KMS-11 (cell line): ENCODE results near the gene CNPPD1.

Experiments used
- H2AFZ ChIP-seq: fragments of 200-600 bp; sonication (generic); 2 replicates; pipeline ENCODE4 v1.6.1; 2016; ENCODE audit warnings: antibody characterized with exemption, mixed run types, low read depth
- H3K27ac ChIP-seq: fragments of 200-600 bp; sonication (generic); 2 replicates; pipeline ENCODE4 v1.6.1; 2016; ENCODE audit warnings: mild to moderate bottlenecking, mixed run types
- H3K27me3 ChIP-seq: fragments of 200-600 bp; sonication (generic); 2 replicates; pipeline ENCODE4 v1.6.1; 2017; ENCODE audit warnings: mild to moderate bottlenecking, low read depth, mixed run types, moderate library complexity; ENCODE audit not compliant: insufficient read depth
- H3K36me3 ChIP-seq: fragments of 200-600 bp; sonication (generic); 2 replicates; pipeline ENCODE4 v1.6.1; 2017; ENCODE audit warnings: mild to moderate bottlenecking, mixed run types; ENCODE audit not compliant: insufficient read depth
- H3K4me1 ChIP-seq: fragments of 200-600 bp; sonication (generic); 2 replicates; pipeline ENCODE4 v1.6.1; 2016; ENCODE audit warnings: mild to moderate bottlenecking, low read depth, mixed run types; ENCODE audit not compliant: poor library complexity, severe bottlenecking
- H3K4me2 ChIP-seq: fragments of 200-600 bp; sonication (generic); 2 replicates; pipeline ENCODE4 v1.7.0; 2016; ENCODE audit warnings: mild to moderate bottlenecking, mixed run types
- H3K4me3 ChIP-seq: fragments of 200-600 bp; sonication (generic); IDR thresholded peaks from 2 replicates; pipeline ENCODE4 v1.6.1; 2017; ENCODE audit warnings: low read depth, low read length, mixed read lengths; ENCODE audit not compliant: insufficient read depth
- H3K79me2 ChIP-seq: fragments of 200-600 bp; sonication (generic); 2 replicates; pipeline ENCODE4 v1.6.1; 2016; ENCODE audit warnings: low read depth, mixed run types; ENCODE audit not compliant: insufficient read depth
- H3K9ac ChIP-seq: fragments of 200-600 bp; sonication (generic); 2 replicates; pipeline ENCODE4 v1.6.1; 2016; ENCODE audit warnings: mild to moderate bottlenecking, mixed run types
- H4K20me1 ChIP-seq: fragments of 200-600 bp; sonication (generic); 2 replicates; pipeline ENCODE4 v1.6.1; 2016; ENCODE audit warnings: mild to moderate bottlenecking, mixed run types; ENCODE audit not compliant: insufficient read depth
- CTCF ChIP-seq: fragments of 200-600 bp; sonication (generic); conservative IDR thresholded peaks from 2 replicates; pipeline ENCODE4 v1.6.1; 2017; ENCODE audit warnings: low read depth, mild to moderate bottlenecking, antibody characterized with exemption, low read length, moderate library complexity, mixed read lengths

The CNPPD1 gene

GRCh38 chr2:219131744-219132143 is 45.0 kb downstream of the CNPPD1 start:
- Histone ChIP-seq H3K27me3 (no peaks in the 10 kb centered on the region), H3K4me1 (no peaks in the 10 kb centered on the region), H3K4me2 (no peak overlapping the region), H4K20me1 (no peaks in the 10 kb centered on the region), H3K79me2 (no peaks in the 10 kb centered on the region), H3K27ac (no peak overlapping the region), H3K9ac (no peak overlapping the region), H3K36me3 (no peaks in the 10 kb centered on the region), H3K4me3 (no peak overlapping the region), H2AFZ (no peak overlapping the region)
- TF ChIP-seq CTCF: no peak

DNA sequence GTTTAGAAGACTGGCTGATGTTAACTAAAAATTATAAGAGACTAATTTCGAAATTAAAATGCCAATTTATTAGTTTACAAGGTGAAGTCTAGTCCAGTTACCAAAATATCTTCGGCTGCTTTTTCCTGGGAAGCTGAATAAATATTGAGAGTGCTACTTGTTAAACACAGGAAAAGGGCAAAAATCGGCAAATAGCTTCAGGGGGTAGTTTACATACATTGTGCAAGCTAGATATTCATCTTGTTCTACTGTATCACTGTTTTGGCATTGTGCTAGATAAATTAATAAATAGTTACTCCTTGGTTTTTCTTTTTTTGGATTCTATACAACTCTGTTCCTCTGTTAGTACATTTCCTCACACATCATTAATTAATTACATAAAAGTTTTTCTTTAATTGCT is 45.4 kb downstream of the CNPPD1 start:
- H3K4me1 ChIP-seq: no peaks in the 10 kb centered on the region
- H3K9ac ChIP-seq: no peak overlapping the region
- H3K4me3 ChIP-seq: no peak overlapping the region
- H3K79me2 ChIP-seq: no peaks in the 10 kb centered on the region
- H3K27me3 ChIP-seq: no peaks in the 10 kb centered on the region
- H3K4me2 ChIP-seq: no peak overlapping the region
- no peak overlapping the region for H3K27ac ChIP-seq
- H3K36me3 ChIP-seq: no peaks in the 10 kb centered on the region
- no peak for TF ChIP-seq CTCF
- H4K20me1 ChIP-seq: no peaks in the 10 kb centered on the region
- H2AFZ ChIP-seq: no peak overlapping the region

- Histone ChIP-seq H3K36me3 (no peaks in the 10 kb centered on the region), H3K4me1 (no peaks in the 10 kb centered on the region), H3K27ac (no peak overlapping the region), H3K4me2 (no peak overlapping the region), H3K27me3 (no peaks in the 10 kb centered on the region), H2AFZ (no peak overlapping the region), H3K4me3 (no peak overlapping the region), H4K20me1 (no peaks in the 10 kb centered on the region), H3K79me2 (no peaks in the 10 kb centered on the region), H3K9ac (no peak overlapping the region)
- TF ChIP-seq CTCF: no peak
Observed at GRCh38 chr2:219129589-219129988, 47.1 kb downstream of the CNPPD1 start.

DNA sequence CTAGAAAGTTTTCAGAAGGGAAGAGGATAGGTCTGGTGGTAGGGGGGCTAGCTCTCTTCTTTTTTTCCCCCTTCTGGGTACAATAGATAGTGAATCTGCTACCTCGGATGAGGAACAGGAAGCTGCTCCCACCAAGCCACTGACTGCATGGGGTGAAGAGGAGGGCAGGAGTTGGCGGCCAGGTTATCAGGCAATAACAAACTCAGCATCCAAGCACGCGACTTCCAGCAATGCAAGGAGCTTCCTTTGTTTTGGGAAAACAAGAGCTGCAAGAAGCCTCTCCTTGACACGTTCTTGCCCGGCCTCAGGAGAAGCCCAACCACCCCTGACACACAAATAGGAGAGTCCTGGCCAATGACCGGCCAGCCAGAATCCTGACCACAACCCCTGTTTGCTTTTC is 48.3 kb downstream of the CNPPD1 start:
- Histone ChIP-seq H3K36me3 (no peaks in the 10 kb centered on the region), H3K9ac (no peak overlapping the region), H3K4me2 (no peak overlapping the region), H4K20me1 (no peaks in the 10 kb centered on the region), H3K27ac (no peak overlapping the region), H3K4me1 (peaks cover 2% of the 10 kb centered on the region), H2AFZ (no peak overlapping the region), H3K27me3 (no peaks in the 10 kb centered on the region), H3K4me3 (no peak overlapping the region), H3K79me2 (no peaks in the 10 kb centered on the region)
- no peak for TF ChIP-seq CTCF
